Panc1 (cell line): Measurements from ENCODE around the gene SFMBT1. TPM values are rescaled to one million over a fixed set of nuclear protein-coding genes. Genes with fewer than 3 reads are reported as not detected.
A peak's percentile ranks its signal among the peaks of the same experiment; 100 is the strongest.

ENCODE experiments used
- ATAC-seq: fragments of 200-7000 bp; cut with Tn5 transposase; 2 replicates; pipeline ENCODE4 v1.9.1; 2020; ENCODE audit warnings: mild to moderate bottlenecking, moderate library complexity
- BruUV-seq: library from RNA; stranded (reverse); fragments of 400-500 nt; replicated peaks from 2 replicates; lab custom pipeline; 2021; lab: Mats Ljungman, UMichigan
- CTCF ChIA-PET: fragments of 300-600 bp; sonication (Branson Sonifier 250); formaldehyde crosslinking; loops from one replicate; lab custom pipeline; 2022; ENCODE audit warnings: antibody characterized with exemption; lab: Charles Lee
- POLR2A ChIA-PET: fragments of 300-600 bp; sonication (Branson Sonifier 250); formaldehyde crosslinking; loops from one replicate; lab custom pipeline; 2022; ENCODE audit warnings: antibody characterized with exemption; lab: Charles Lee
- DNase-seq: peaks from one replicate; pipeline ENCODE4 v3.0.0-alpha.2; 2010; ENCODE audit warnings: low read depth, low spot score
- H3K27ac ChIP-seq: 2 replicates; pipeline ENCODE4 v1.5.1; 2011; ENCODE audit warnings: mild to moderate bottlenecking, low read length, inconsistent platforms
- H3K27me3 ChIP-seq: fragments of 200-500 bp; sonication (Bioruptor generic); 2 replicates; pipeline ENCODE4 v1.6.0; 2014; ENCODE audit warnings: low read length, inconsistent platforms; ENCODE audit not compliant: control insufficient read depth, insufficient read depth
- H3K36me3 ChIP-seq: fragments of 200-500 bp; sonication (Bioruptor generic); 2 replicates; pipeline ENCODE4 v1.5.1; 2014; ENCODE audit warnings: inconsistent platforms, mild to moderate bottlenecking, low read length, moderate library complexity; ENCODE audit not compliant: control insufficient read depth, insufficient read depth
- H3K4me1 ChIP-seq: 2 replicates; pipeline ENCODE4 v1.5.1; 2011; ENCODE audit warnings: inconsistent platforms, mild to moderate bottlenecking, low read length, moderate library complexity; ENCODE audit not compliant: control insufficient read depth, insufficient read depth
- H3K4me3 ChIP-seq, 2 experiments: 2 replicates each; pipeline ENCODE4 v1.5.1; 2011 to 2012; ENCODE audit warnings: low read depth in 2 of 2, low read length in 2 of 2, mild to moderate bottlenecking in 2 of 2, inconsistent platforms in 1 of 2, moderate library complexity in 1 of 2
- H3K9me3 ChIP-seq: fragments of 200-500 bp; sonication (Bioruptor generic); 2 replicates; pipeline ENCODE4 v1.5.1; 2014; ENCODE audit warnings: low read depth, mild to moderate bottlenecking, inconsistent platforms, low read length, moderate library complexity; ENCODE audit not compliant: control insufficient read depth, insufficient read depth
- POLR2AphosphoS5 ChIP-seq: IDR thresholded peaks from 2 replicates; pipeline ENCODE4 v1.6.1; 2012; ENCODE audit warnings: mild to moderate bottlenecking, low read depth, low read length, moderate library complexity
- SIN3A ChIP-seq: IDR thresholded peaks from 2 replicates; pipeline ENCODE4 v1.6.1; 2012; ENCODE audit warnings: low read depth, mild to moderate bottlenecking, low read length, moderate library complexity, borderline replicate concordance; ENCODE audit not compliant: insufficient read depth
- TCF7L2 ChIP-seq: IDR thresholded peaks from 2 replicates; pipeline ENCODE4 v1.6.1; 2011; ENCODE audit warnings: mild to moderate bottlenecking, low read depth, low read length, inconsistent platforms
- in situ Hi-C: cut with HindIII; loops from 2 replicates; pipeline ENCODE4 v1.10.0; 2016; ENCODE audit warnings: low sequenced_read_pairs, low pct_unique_long_range_greater_than_20kb
- intact Hi-C: fragments of 100-400 bp; cut with micrococcal nuclease; formaldehyde crosslinking; loops from one replicate; pipeline ENCODE4 v1.10.0; 2022; ENCODE audit not compliant: unreplicated experiment
- total RNA-seq: library from RNA; stranded (reverse); gene quantifications from one replicate; pipeline ENCODE4 v1.2.1, GENCODE V29; 2021; ENCODE audit not compliant: unreplicated experiment
- TF ChIP-seq, protein P1 (sequence below): fragments of 450-650 bp; IDR thresholded peaks from 2 replicates; pipeline ENCODE4 v1.5.1; 2017; ENCODE audit warnings: mild to moderate bottlenecking
- TF ChIP-seq, protein P2 (sequence below), 2 experiments: IDR thresholded peaks; 2 replicates each; pipeline ENCODE4 v1.6.1; 2011 to 2012; ENCODE audit warnings: low read depth in 2 of 2, control low read depth in 1 of 2, low read length in 1 of 2, mild to moderate bottlenecking in 1 of 2, moderate library complexity in 1 of 2; ENCODE audit not compliant: insufficient read depth in 1 of 2

The SFMBT1 gene
- total RNA-seq, 1 experiment from 2014 or later: 24.4 TPM

GRCh38 chr3:53072653-53073552, 27.0 kb upstream of the SFMBT1 start:
- ATAC-seq: peak; percentile 93
- ChIA-PET CTCF (no interaction called here), POLR2A (no interaction called here)
- in situ Hi-C loops (no loop called here), intact Hi-C loops (loop anchor here (2.0 kb wide), 1 partner anchor 222 kb away; no protein-coding TSS in a partner anchor)
- peaks cover 3% of the 10 kb centered on the region for H3K4me1 ChIP-seq
- DNase-seq: peak; percentile 32
- H3K27ac ChIP-seq: peak overlapping the region; percentile 72; the same call in 1 of the 2 replicates
- no peaks in the 10 kb centered on the region for H3K9me3 ChIP-seq
- no peaks in the 10 kb centered on the region for H3K27me3 ChIP-seq
- H3K36me3 ChIP-seq: no peaks in the 10 kb centered on the region
- peak overlapping the region; percentile 56 to 72 for H3K4me3 ChIP-seq
- no TSS peak for BruUV-seq
- TF ChIP-seq, protein P1, sequence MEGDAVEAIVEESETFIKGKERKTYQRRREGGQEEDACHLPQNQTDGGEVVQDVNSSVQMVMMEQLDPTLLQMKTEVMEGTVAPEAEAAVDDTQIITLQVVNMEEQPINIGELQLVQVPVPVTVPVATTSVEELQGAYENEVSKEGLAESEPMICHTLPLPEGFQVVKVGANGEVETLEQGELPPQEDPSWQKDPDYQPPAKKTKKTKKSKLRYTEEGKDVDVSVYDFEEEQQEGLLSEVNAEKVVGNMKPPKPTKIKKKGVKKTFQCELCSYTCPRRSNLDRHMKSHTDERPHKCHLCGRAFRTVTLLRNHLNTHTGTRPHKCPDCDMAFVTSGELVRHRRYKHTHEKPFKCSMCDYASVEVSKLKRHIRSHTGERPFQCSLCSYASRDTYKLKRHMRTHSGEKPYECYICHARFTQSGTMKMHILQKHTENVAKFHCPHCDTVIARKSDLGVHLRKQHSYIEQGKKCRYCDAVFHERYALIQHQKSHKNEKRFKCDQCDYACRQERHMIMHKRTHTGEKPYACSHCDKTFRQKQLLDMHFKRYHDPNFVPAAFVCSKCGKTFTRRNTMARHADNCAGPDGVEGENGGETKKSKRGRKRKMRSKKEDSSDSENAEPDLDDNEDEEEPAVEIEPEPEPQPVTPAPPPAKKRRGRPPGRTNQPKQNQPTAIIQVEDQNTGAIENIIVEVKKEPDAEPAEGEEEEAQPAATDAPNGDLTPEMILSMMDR: peak; percentile 92
- TF ChIP-seq, protein P2, sequence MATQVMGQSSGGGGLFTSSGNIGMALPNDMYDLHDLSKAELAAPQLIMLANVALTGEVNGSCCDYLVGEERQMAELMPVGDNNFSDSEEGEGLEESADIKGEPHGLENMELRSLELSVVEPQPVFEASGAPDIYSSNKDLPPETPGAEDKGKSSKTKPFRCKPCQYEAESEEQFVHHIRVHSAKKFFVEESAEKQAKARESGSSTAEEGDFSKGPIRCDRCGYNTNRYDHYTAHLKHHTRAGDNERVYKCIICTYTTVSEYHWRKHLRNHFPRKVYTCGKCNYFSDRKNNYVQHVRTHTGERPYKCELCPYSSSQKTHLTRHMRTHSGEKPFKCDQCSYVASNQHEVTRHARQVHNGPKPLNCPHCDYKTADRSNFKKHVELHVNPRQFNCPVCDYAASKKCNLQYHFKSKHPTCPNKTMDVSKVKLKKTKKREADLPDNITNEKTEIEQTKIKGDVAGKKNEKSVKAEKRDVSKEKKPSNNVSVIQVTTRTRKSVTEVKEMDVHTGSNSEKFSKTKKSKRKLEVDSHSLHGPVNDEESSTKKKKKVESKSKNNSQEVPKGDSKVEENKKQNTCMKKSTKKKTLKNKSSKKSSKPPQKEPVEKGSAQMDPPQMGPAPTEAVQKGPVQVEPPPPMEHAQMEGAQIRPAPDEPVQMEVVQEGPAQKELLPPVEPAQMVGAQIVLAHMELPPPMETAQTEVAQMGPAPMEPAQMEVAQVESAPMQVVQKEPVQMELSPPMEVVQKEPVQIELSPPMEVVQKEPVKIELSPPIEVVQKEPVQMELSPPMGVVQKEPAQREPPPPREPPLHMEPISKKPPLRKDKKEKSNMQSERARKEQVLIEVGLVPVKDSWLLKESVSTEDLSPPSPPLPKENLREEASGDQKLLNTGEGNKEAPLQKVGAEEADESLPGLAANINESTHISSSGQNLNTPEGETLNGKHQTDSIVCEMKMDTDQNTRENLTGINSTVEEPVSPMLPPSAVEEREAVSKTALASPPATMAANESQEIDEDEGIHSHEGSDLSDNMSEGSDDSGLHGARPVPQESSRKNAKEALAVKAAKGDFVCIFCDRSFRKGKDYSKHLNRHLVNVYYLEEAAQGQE (IDR thresholded peaks at IDR 0.05; ENCODE audit: insufficient read depth in 1 of 2, low read depth in 2 of 2, low read length in 1 of 2): no peak
- TF ChIP-seq TCF7L2 (no peak), POLR2AphosphoS5 (peak; percentile 35; the same call in 1 of the 2 replicates), SIN3A (no peak)

DNA sequence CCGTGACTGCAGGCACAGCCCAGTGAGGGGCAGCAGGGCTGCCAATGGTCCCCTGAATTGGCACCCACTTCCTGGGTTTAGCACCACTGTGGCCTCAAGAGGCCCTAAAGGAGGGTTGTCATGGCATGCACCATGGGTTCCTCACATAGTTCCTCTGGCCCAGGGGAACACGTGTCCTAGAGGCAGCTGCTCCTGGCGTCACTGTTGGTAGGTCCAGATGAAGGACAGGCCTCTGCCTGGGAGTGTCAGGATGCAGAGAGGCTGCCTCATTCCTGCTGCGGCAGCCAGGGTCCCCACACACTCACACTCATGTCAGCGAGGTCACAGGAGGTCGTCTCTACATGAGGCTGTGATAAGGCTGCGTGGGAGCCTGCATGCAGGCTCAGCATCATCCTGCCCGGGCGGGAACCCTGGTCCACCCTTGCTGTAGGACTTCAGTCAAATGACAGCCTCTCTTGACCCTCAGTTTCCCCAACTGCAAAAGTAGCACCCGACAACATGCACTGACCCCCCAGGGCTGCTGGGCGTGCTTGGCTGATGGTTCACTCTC, 26.1 kb upstream of the SFMBT1 start:
- Histone ChIP-seq H3K4me3 (no peak overlapping the region; a peak in 1 of 4 replicates), H3K27ac (no peak overlapping the region), H3K9me3 (no peaks in the 10 kb centered on the region), H3K27me3 (no peaks in the 10 kb centered on the region), H3K36me3 (no peaks in the 10 kb centered on the region), H3K4me1 (peaks cover 3% of the 10 kb centered on the region)
- in situ Hi-C loops: no loop called here
- intact Hi-C loops: loop anchor here (2.0 kb wide), 1 partner anchor 221 kb away; no protein-coding TSS in a partner anchor
- POLR2A ChIA-PET: no interaction called here
- CTCF ChIA-PET: no interaction called here
- TF ChIP-seq SIN3A (no peak), TCF7L2 (no peak), POLR2AphosphoS5 (no peak)
- TF ChIP-seq, protein P2 (IDR thresholded peaks at IDR 0.05; ENCODE audit: insufficient read depth in 1 of 2, low read depth in 2 of 2, low read length in 1 of 2): no peak
- TF ChIP-seq, protein P1: no peak
- no TSS peak for BruUV-seq
- DNase-seq (no peak), ATAC-seq (no peak)
